Uterus (tissue), 4 donors: ENCODE measurements around the gene TMCO4. TPM values are rescaled to one million over a fixed set of nuclear protein-coding genes. Genes with fewer than 3 reads are reported as not detected.

Experiments used
- DNase-seq, 2 donors: peaks; one replicate each; pipeline ENCODE4 v3.0.0-alpha.2; 2019 to 2020
- H3K27ac ChIP-seq, 2 donors: fragments of 200-600 bp; sonication (generic); 1 replicate in 1 of 2; 2 replicates in 1 of 2; pipeline ENCODE4 v1.5.1; 2016 to 2018
- H3K27me3 ChIP-seq, 2 donors: fragments of 200-600 bp; sonication (generic); one replicate each; pipeline ENCODE4 v1.5.1; 2018 to 2019; ENCODE audit warnings: control low read depth in 1 of 2
- H3K36me3 ChIP-seq, 2 donors: fragments of 200-600 bp; sonication (generic); one replicate each; pipeline ENCODE4 v1.5.1; 2019; ENCODE audit warnings: control low read depth in 1 of 2
- H3K4me1 ChIP-seq, 2 donors: fragments of 200-600 bp; sonication (generic); one replicate each; pipeline ENCODE4 v1.5.1; 2018 to 2019; ENCODE audit warnings: control low read depth in 1 of 2
- H3K4me3 ChIP-seq, 2 donors: fragments of 200-600 bp; sonication (generic); 1 replicate in 1 of 2; 2 replicates in 1 of 2; pipeline ENCODE4 v1.5.1; 2018 to 2019; ENCODE audit warnings: mild to moderate bottlenecking in 1 of 2
- H3K9me3 ChIP-seq, 2 donors: fragments of 200-600 bp; sonication (generic); one replicate each; pipeline ENCODE4 v1.5.1; 2019; ENCODE audit warnings: control low read depth in 1 of 2
- CTCF ChIP-seq, 4 experiments: fragments of 200-600 bp in 2 of 4; fragments of 450-650 bp in 2 of 4; sonication (generic) in 2 of 4; IDR thresholded peaks; one replicate each; pipeline ENCODE4 v1.5.1; 2016 to 2019; ENCODE audit warnings: antibody characterized with exemption in 4 of 4, mild to moderate bottlenecking in 2 of 4, moderate library complexity in 1 of 4
- POLR2A ChIP-seq, 2 donors: fragments of 450-650 bp; IDR thresholded peaks; one replicate each; pipeline ENCODE4 v1.6.1; 2016; ENCODE audit warnings: antibody characterized with exemption in 2 of 2, mild to moderate bottlenecking in 1 of 2, moderate library complexity in 1 of 2
- intact Hi-C: fragments of 100-400 bp; cut with DNase I; formaldehyde crosslinking; loops from one replicate; pipeline ENCODE4 v1.15.1; 2023; ENCODE audit warnings: low total_unique reads
- total RNA-seq, 4 donors: library from RNA; depleted of rRNA in 3 of 4; stranded (reverse); fragments of >200 nt in 3 of 4; gene quantifications; one replicate each; pipeline versions ENCODE4 v1.1.0 to v1.2.4, GENCODE V29; 2014 to 2023
- donor health status: DM: yes; HTN: yes; CAD: no.

TMCO4 gene
- total RNA-seq, 4 donors from 2014 or later = 11.8 to 41.2 (median 21.8) TPM

- H3K4me1 ChIP-seq = no peaks in the 10 kb centered on the region
- H3K27me3 ChIP-seq = no peaks in the 10 kb centered on the region
- H3K36me3 ChIP-seq = no peaks in the 10 kb centered on the region
- no peaks in the 10 kb centered on the region for H3K9me3 ChIP-seq
- peak; percentile 27 for DNase-seq
- intact Hi-C loops = no loop called here
- TF ChIP-seq POLR2A (IDR thresholded peaks at IDR 0.05) (no peak), CTCF (IDR thresholded peaks at IDR 0.05) (no peak)
- H3K4me3 ChIP-seq = no peak overlapping the region
- peak overlapping the region; percentile 36 to 70 for H3K27ac ChIP-seq
Measured at GRCh38 chr1:19812875-19813642, 13.3 kb upstream of the TMCO4 start.

- Histone ChIP-seq H3K9me3 (no peaks in the 10 kb centered on the region), H3K27ac (peak overlapping the region in 1 of 2 donors; percentile 70), H3K36me3 (no peaks in the 10 kb centered on the region), H3K4me3 (no peak overlapping the region), H3K27me3 (no peaks in the 10 kb centered on the region), H3K4me1 (no peaks in the 10 kb centered on the region)
- no peak for DNase-seq
- no peak for TF ChIP-seq POLR2A (IDR thresholded peaks at IDR 0.05)
- no peak for TF ChIP-seq CTCF (IDR thresholded peaks at IDR 0.05)
- intact Hi-C loops = no loop called here
Measured at GRCh38 chr1:19811206-19811851, 11.6 kb upstream of the TMCO4 start.

GRCh38 chr1:19809044-19809750 lies 9.5 kb upstream of the TMCO4 start:
- Histone ChIP-seq H3K9me3 (no peaks in the 10 kb centered on the region), H3K4me1 (no peaks in the 10 kb centered on the region), H3K36me3 (no peaks in the 10 kb centered on the region), H3K27ac (peak overlapping the region in 1 of 2 donors; percentile 70), H3K27me3 (no peaks in the 10 kb centered on the region), H3K4me3 (no peak overlapping the region)
- TF ChIP-seq CTCF (IDR thresholded peaks at IDR 0.05) (no peak), POLR2A (IDR thresholded peaks at IDR 0.05) (no peak)
- intact Hi-C loops = no loop called here
- no peak for DNase-seq

GRCh38 chr1:19808351-19808750 lies 8.6 kb upstream of the TMCO4 start:
- intact Hi-C loops = no loop called here
- TF ChIP-seq CTCF (IDR thresholded peaks at IDR 0.05) (no peak), POLR2A (IDR thresholded peaks at IDR 0.05) (no peak)

GRCh38 chr1:19804831-19805251 lies 5.1 kb upstream of the TMCO4 start:
- DNase-seq = no peak
- no peaks in the 10 kb centered on the region for H3K4me1 ChIP-seq
- TF ChIP-seq CTCF (IDR thresholded peaks at IDR 0.05) (no peak), POLR2A (IDR thresholded peaks at IDR 0.05) (no peak)
- H3K36me3 ChIP-seq = no peaks in the 10 kb centered on the region
- intact Hi-C loops = no loop called here
- H3K27me3 ChIP-seq = no peaks in the 10 kb centered on the region
- no peaks in the 10 kb centered on the region for H3K9me3 ChIP-seq
- H3K4me3 ChIP-seq = no peak overlapping the region
- H3K27ac ChIP-seq = no peak overlapping the region

More at GRCh38 chr1:19808351-19808750, 8.6 kb upstream of the TMCO4 start:
- no peak overlapping the region for H3K4me3 ChIP-seq
- H3K27ac ChIP-seq = no peak overlapping the region
- H3K9me3 ChIP-seq = no peaks in the 10 kb centered on the region
- H3K27me3 ChIP-seq = no peaks in the 10 kb centered on the region
- H3K36me3 ChIP-seq = no peaks in the 10 kb centered on the region
- no peak for DNase-seq
- H3K4me1 ChIP-seq = no peaks in the 10 kb centered on the region
